HG02759 (cell line): ENCODE measurements around the gene PLXNA4.

Experiments used
- ATAC-seq: cut with Tn5 transposase; IDR thresholded peaks from one replicate; pipeline ENCODE4 v1.9.1; 2021; ENCODE audit warnings: mild to moderate bottlenecking, moderate library complexity; ENCODE audit not compliant: unreplicated experiment

Gene PLXNA4

DNA sequence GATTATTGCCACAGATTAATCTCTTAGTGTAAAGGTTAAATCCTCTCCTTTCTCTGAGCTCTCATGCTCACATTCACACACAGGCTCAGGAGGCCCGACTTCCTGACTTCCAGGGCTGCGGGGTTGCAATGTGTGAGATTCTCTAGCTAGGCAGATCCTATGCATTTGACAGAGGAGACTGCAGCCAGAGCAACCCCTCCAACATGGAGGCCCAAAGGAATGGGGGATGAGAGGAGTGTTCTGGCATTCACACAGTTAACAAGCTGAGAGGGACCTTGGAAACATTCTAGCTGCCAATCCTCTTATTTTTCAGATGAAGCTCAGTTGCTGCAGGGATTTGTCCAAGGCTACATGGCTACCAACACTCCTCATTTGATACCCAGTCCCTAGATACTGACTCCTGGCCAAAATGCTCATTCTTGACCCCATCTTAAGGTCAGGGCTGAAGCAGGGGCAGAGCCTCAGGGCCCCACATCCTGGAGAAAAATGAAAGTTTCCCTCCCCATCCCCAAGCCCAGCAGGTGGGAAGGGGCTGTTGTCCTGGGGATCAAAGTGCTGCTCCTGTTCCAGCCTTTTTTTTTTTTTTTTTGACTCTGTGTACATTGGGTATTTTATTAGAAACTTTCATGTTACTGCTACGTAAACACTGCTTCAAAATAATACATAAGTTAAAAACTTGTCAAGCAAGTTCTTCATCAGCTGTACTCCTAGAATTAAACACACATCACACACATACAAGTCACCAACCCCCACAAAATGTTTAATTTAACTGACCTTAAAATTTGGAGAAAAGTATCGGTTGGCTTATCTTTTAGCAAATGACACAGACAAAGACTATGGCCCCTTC is 325.6 kb downstream of the PLXNA4 start:
- ATAC-seq = no peak

DNA sequence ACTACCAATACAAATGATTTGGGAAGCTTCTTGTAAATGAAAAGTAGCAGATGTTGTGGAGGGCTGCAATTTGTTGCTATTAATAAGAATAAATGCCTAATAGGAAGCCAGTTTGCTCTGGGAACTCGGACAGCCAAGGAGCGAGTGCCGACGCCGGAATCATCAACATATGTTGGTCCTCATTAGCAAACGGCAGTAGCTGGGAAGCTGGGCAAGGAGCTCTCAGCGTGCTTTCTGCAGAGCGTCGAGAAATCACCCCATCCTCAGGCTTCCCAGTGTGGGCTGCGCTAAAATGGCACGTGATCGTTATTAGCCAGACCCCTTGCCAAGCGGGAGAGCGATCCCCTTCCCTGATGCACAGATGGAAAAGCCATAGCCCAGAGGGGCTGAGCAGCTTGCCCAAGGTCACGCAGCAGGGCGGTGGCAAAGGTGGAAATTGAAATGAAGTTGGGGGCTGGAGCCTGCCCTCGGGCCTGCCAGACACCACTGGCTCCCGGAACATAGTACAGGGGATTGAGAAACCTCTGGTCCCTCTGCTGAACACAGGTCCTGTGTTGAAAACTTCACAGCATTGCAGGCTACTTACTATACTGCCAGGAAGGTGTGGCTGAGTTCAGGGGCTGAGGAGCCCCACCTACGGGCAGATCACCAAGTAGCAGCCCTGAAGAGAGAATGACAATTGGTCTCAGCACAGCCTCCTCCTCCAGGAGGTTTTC is 326.9 kb downstream of the PLXNA4 start:
- no peak for ATAC-seq

DNA sequence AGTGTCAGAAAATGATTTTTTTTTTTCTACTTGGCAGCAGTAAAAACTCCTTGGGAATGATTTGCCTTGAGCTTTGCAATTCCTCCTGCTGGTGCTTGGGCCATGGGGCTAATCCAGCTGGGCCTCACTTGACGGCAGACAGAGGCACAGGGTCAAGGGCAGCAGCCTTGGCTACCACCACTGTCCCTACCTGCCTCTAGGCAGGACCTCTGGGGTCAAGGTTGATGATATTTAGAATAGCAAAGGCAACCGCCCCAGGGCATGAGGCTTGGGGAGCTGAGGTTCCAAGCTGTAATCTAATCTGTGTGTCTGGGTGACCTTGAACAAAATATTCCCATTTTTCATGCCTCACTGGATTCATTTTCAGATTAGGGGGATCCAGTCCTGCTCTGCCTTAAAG is 327.4 kb downstream of the PLXNA4 start:
- no peak for ATAC-seq

DNA sequence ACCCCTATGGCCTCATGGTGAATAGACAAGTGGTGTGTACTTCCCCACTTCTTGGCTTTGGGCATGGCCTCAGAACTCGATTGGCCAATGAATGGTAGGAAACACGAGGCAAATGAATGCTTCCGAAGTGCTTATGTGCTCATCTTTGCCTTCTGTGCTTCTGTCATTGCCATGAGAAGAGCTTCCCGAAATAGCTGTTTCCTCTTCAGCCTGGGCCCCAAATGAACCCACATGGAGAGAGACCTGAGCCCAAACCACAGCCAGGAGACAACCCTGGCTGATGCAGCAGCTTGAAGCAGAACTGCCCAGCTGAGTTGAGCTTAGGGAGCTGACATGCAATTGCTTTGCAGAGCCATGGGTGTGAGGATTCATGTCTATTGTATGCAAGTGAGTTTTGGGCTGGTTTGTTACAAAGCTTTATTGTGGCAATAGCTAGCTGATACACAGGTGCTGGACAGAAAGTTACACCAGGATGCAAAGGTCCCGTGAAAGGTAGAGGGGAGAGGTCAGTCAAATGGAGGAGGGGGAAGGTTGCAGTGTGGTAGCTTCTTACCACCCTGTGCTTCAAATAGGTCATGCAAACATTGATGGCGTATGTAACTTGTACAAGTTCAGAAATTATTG is 328.2 kb downstream of the PLXNA4 start:
- ATAC-seq = no peak

DNA sequence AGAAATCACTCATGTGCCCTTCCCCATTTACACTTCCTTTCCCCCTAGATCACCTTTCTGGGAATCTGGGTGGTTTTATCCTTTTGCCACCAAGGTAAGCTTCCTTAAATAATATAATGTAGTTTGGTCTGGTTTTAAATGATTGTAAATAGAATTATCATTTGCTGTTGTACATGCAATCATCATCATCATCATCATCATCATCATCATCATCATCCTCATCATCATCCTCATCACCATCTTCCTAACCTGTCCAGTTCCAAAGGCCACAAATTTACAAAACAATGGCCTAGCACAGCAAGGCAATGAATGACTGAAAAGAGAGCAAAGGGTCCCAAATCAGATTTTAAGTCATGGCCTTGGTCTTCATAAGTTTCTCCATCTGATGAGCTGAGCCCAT is 329.7 kb downstream of the PLXNA4 start:
- no peak for ATAC-seq

DNA sequence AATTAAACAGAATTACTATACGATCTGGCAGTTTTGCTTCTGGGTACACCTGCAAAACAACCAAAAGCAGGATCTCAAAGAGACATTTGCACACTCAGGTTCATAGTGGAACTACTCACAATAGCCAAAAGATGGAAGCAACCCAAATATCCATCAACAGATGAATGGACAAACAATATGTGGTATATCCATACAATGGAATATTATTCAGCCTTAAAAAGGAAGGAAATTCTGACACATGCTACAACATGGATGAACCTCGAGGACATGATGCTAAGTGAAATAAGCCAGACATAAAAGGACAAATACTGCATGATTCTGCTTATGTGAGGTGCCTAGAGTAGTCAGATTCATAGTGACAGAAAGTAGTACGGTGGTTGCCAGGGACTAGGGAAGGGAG is 330.7 kb downstream of the PLXNA4 start:
- ATAC-seq = no peak

DNA sequence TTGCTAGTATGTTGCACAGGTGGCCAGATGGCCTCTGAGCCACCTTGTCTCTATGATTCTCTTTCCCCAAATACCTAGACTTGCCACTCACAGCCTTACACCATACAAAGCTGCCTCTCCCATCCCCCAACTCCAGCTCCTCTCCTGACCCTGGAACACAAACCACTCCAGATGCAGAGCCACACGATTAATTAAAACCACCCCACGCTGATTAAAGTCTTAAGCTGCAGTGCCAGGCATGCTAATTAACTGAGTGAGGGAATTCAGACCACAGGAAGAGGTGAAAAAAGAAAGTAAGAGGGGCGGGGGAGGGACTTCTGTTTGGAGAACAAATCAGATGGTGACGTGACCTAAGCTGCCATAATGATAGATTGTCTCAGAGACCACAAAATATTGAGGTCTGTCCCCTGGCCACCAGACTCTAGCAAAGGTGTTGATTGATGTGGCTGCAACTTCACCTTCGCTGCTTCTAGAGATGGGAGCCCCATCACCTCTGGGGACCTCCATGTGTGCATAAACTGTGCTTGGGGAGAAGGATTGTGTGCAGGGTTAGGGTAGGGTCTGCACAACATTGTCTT is 331.3 kb downstream of the PLXNA4 start:
- ATAC-seq = no peak

DNA sequence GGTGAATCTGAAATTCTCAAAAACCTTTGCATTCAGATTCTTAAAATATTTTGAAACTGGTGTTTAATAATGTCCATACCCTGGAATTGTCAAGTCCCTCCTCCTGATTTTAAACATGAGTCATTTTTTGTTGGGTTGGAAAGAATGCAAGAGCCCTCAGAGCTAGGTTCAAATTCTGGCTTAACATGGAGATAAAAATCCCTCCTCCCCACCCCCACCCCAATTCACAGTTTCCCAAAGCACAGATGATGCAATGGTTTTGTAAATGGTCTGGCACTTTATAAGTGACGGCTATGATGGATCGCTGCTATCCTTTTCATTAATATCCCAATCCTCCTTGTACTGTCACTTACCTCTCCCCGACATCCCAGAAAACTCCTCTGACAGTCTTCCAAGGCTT is 332.8 kb downstream of the PLXNA4 start:
- no peak for ATAC-seq

DNA sequence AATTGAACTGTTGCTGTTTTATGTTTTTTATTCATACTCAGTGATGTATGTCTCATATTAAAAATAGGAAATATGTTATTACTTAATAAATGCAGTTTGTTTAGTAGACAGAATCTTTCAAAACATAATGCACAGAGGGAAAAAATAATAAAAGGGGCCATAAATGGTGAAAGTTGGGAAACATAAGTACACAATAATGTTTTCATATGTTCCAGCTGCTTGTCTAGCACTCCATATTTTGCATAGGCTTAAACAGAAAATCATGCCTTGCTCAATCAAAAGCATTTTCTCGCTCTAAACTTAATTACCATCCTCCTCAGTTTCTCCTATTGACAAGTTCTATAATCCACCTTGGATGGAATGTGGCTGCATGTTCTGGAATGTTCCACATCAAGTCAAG is 333.2 kb downstream of the PLXNA4 start:
- no peak for ATAC-seq

DNA sequence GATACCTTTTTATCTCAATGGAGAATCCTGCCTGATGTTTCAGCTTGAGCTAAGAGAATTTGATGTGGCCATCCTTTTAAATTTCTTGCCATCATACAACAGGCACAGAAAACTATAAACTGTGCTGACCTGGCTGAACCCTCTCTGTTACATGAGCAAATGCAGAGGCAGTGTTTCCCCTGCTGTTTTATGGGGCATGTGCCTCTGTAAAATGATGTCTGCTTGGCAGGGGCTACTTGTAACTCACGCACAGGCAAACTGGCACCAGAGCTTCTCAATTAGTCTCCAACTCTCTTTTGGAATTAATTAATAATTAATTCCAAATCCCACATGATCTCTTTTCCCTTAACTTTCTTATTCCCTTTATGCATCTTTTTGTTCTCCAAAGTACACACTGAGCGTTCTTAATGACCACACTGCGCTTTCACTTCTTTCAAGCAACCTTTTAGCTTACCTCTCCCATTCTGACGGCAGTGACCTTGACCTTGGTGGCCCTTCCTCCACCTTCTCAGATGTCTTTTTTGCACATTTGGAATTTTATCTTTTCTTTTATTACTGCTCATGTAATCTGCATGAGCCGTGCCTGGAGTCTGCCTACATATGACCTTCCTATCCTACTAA is 334.0 kb downstream of the PLXNA4 start:
- ATAC-seq = no peak

DNA sequence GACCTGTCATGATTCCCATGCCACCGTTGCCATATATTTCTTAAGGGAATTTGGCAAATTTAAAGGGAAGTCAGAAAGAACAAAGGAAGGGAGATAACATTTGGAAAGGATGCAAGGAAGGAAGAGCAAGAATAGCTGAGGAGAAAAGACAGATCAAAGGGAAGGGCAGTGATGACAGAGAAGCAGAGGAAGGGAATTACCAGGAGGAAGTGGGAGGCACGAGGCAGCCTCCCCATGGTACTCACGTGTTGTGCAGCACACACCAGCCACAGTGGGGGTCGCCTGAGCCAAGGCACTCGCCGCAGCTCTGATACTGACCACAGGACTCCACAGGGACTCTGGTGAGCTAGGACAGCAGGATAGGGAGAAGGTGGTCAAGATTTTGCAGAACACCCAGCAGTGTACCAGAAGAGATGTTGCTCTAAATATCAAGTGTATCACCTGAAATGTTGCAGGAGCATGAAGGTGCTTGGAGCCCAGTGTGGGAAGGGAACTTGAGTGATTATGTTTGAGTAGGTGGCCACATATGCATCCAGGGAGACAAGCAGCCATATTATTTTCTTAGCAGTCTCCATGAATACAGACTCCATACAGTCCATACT is 335.3 kb downstream of the PLXNA4 start:
- ATAC-seq = no peak

DNA sequence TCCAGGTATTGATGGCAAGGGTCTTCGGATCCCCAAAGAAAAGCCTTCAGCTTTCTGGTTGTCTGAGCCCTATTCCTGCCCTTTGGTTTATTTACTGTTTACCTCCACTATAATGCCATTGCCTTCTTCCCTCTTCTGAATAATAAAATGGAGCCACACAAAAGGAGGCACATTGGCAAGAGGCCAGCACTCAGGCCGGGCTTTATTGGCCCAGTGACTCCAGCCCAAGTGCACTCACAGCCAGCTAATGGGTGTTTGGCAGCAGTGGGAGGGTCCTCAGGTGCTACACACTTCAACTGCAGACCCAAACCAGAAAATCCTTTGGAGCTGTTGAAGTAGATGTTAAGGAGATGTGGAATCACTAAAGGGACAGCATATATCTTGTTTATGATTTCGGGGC is 336.0 kb downstream of the PLXNA4 start:
- ATAC-seq = no peak

DNA sequence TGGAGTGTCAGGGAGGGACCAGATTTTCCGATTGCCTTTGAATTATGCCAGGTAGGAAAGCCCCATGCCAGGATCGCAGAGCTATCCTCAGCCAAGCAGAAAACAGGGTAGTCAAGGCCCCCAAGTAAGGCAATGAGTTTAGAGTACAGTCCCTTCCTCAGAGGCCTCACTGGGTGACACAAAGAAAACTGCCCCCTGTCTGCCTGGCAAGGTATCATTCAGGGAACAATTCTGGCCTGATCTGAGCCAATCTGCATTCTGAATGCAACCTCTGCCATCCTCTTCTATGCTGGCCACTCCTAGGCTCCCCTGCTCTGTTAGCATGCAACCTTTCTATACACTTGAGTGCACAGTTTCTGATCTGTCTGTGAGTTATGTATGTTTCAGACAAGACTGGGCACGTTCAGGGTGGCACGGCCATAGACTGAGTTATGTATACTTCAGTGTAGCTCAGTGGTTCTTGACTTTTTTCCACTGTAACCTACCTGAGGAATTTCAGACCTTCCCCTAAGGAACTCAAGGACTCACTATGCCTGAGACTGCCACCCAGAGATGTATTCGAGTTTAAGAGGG is 336.8 kb downstream of the PLXNA4 start:
- ATAC-seq = no peak

DNA sequence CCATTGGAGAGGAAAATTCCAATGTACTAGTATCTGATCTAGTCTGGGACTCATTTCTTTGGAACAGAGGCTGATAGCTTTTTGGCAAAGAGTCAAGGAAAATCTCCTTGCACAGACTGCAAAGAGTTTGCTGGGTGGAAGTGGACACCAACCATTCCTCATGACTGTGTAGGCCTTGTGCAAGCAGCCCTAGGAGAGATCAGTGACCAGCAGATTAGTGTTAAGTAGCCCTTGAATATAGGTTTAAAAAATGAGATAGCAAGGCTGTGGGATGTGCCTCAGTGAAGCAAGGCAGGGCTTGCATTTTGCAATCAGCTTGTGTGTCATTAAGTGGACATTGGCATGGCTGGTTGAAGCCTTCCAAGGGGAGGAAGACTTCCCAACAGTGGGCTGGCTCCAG is 341.6 kb downstream of the PLXNA4 start:
- no peak for ATAC-seq

DNA sequence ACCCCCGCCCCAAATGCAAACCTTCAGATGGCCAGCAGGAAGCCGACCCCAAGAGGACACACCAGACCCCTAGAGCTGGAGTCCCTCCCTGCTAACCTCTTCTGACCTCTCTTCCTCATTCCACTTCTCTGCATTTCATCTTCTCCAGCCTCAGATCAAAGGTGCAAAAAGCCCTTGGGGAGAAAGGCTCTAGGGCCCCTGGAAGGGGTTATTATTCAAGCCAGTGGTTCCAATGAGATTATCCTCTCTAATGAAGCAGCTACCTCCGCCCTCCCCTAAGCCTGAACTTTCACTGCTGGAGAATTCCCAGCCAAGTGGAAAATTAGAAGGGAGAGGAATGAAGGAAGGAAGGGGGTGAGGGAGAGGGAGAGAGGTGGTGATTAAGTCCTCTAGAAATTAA is 343.9 kb downstream of the PLXNA4 start:
- no peak for ATAC-seq

DNA sequence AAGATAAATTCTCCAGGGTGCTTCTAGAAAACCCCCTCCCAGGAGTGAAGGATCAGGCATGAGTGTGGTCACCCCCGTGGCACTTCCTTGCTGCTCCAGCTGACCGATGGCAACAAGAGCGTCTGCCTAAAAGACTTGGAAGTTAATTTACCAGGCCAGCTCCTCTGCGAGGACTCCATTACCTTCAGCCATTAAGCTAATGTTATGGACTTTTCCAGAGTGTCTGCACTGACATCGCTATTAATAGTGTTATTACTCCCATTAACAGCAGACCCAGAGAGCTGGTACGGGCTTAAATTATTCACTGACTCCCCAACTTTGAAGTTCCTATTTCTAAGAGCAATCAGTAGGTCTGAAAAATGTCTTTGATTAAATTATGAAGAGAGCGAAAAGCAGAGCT is 345.8 kb downstream of the PLXNA4 start:
- no peak for ATAC-seq

DNA sequence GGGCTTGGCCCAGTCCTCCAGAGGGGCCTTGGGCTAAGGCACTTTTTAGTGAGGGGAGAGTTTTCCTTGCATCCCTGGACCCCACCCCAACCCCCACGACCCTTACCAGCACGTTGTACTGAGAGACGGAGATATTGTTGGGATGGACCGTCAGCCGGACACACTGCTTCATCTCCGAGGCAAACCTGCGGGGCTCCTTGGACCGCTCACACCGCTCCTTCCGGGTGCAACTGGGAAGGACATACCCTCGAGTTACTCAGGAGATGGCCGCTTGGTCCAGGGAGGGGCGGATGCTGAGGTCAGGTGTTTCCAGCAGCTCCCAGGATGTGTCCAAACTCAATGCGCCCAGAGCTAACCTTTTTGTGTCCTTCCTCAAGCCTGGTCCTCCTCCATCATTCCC is 348.0 kb downstream of the PLXNA4 start:
- ATAC-seq = no peak

DNA sequence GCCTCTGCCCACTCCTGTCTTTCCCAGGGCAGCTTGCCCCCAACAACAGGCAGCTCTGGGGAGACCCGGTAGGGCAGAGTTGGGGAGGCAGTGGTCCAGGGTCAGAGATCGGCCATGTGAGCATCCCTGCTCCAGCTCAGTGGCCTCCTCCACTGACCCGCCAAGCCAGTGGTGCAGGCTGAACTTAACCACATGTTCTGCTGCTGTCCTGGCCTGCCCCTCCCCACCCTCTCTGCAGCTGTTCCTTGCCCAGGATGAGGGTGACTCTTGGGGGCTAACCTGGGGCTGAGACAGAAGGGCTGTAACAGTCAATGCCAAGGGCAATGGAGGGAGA is 349.3 kb downstream of the PLXNA4 start:
- no peak for ATAC-seq

DNA sequence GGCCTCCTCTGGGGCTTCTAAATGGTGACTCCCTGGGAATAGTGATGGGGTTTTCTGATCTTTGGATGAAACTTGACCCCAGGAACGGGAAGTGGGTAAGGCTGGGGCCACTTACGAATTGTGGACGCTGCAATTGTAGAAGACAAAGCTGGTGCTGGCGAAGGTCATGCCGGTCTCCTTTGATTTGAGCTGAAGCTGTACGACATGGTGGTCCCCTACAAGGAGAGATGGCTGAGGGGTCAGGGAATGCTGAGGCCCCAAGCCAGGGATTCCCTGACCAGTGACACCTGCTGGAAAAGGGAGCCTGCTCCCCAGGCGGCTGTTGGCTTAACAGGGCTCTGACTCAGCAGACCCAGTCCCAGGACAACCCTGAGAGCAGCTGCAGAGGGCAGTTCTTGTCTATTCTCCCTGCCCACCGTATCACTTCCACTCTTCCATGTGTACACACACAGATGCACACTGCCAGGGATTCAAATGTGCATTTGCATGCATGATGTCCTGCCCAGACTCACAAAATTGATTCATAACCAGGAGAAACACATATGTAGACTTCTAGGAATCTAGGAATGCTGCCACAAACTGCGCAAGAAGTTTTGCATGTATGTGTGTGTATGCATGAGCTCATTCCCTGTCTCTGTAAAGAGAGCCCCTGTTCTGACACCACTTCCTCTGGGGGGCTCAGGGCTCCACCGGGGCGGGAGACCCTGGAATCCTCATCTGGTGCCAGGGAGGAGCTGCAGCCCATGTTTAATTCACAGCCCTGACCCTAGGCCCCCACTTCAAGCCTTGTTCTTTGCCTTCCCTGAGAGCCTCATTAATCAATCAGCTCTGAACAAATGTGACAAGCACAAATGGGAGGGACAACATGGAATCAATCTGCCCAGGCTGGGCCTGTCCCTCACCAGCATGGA is 350.0 kb downstream of the PLXNA4 start:
- ATAC-seq = no peak
